GM21390 (cell line): ENCODE results near the gene DBR1.
"Not testable (repeated sequence)": the region's sequence is repeated elsewhere in the genome, so short reads cannot be mapped to it uniquely, and the experiment has no call there.

Experiments
- ATAC-seq: cut with Tn5 transposase; IDR thresholded peaks from one replicate; pipeline ENCODE4 v1.9.1; 2021; ENCODE audit not compliant: unreplicated experiment

Gene DBR1

GRCh38 chr3:138186803-138187295 lies 12.1 kb upstream of the DBR1 start:
- ATAC-seq = peak; percentile 92

GRCh38 chr3:138186221-138186620 lies 11.5 kb upstream of the DBR1 start:
- ATAC-seq = no peak

- no peak for ATAC-seq
Observed at GRCh38 chr3:138184994-138185393, 10.3 kb upstream of the DBR1 start.

GRCh38 chr3:138180375-138181029 lies 5.8 kb upstream of the DBR1 start:
- ATAC-seq = peak; percentile 67

- ATAC-seq = no peak
Observed at GRCh38 chr3:138173769-138174420, 826 bp downstream of the DBR1 start.

GRCh38 chr3:138172625-138173024 lies 2.1 kb downstream of the DBR1 start:
- ATAC-seq = no peak

GRCh38 chr3:138165061-138165460 lies 9.7 kb downstream of the DBR1 start:
- no peak for ATAC-seq

- ATAC-seq = no peak
Observed at GRCh38 chr3:138157743-138158142, 17.0 kb downstream of the DBR1 start.

- ATAC-seq = no peak
Observed at GRCh38 chr3:138154534-138154933, 20.2 kb downstream of the DBR1 start.

GRCh38 chr3:138148503-138148902 lies 26.2 kb downstream of the DBR1 start:
- no peak for ATAC-seq

GRCh38 chr3:138142181-138142580 lies 32.5 kb downstream of the DBR1 start:
- ATAC-seq = not testable (repeated sequence)

- no peak for ATAC-seq
Observed at GRCh38 chr3:138140940-138141339, 33.8 kb downstream of the DBR1 start.

- no peak for ATAC-seq
Observed at GRCh38 chr3:138139691-138140090, 35.0 kb downstream of the DBR1 start.

- ATAC-seq = no peak
Observed at GRCh38 chr3:138137861-138138260, 36.9 kb downstream of the DBR1 start.

- ATAC-seq = no peak
Observed at GRCh38 chr3:138136201-138136600, 38.5 kb downstream of the DBR1 start.

- no peak for ATAC-seq
Observed at GRCh38 chr3:138135833-138136194, 38.9 kb downstream of the DBR1 start.

GRCh38 chr3:138135146-138135832 lies 39.4 kb downstream of the DBR1 start:
- no peak for ATAC-seq

GRCh38 chr3:138132239-138132638 lies 42.5 kb downstream of the DBR1 start, which contains the start of gene A4GNT:
TSS of gene A4GNT (minus strand) at chr3:138132390. CDS start at chr3:138131256, 1,134 bp downstream.
- ATAC-seq = no peak

GRCh38 chr3:138127636-138128365 lies 46.9 kb downstream of the DBR1 start:
- no peak for ATAC-seq

- no peak for ATAC-seq
Observed at GRCh38 chr3:138125548-138126221, 49.0 kb downstream of the DBR1 start.
